Pancreas (tissue), 10 donors: ENCODE results near the gene RSRP1. TPM values are rescaled to one million over a fixed set of nuclear protein-coding genes. Genes with fewer than 3 reads are reported as not detected.
A peak's percentile ranks its signal among the peaks of the same experiment; 100 is the strongest.
"Not testable (repeated sequence)": the region's sequence is repeated elsewhere in the genome, so short reads cannot be mapped to it uniquely, and the experiment has no call there.

ENCODE experiments used
- ATAC-seq, 4 donors: fragments of 200-7000 bp; cut with Tn5 transposase; one replicate each; pipeline versions ENCODE4 v1.8.0 to v1.9.1; 2020; ENCODE audit warnings: mild to moderate bottlenecking in 4 of 4, moderate library complexity in 4 of 4
- DNase-seq, 6 donors: peaks; one replicate each; pipeline ENCODE4 v3.0.0-alpha.2; 2020
- FAIRE-seq: peaks from 2 replicates; lab custom pipeline; 2012; peaks lifted over from hg19 to GRCh38; lab: Jason Lieb, UNC
- H3K27ac ChIP-seq, 4 donors: fragments of 200-600 bp; sonication (generic); 1 replicate in 3 of 4; 2 replicates in 1 of 4; pipeline versions ENCODE4 v1.5.0 to v1.8.0; 2020
- H3K27me3 ChIP-seq, 4 donors: fragments of 200-600 bp; one replicate each; pipeline ENCODE4 v1.8.0; 2021
- H3K36me3 ChIP-seq, 3 donors: fragments of 200-600 bp; sonication (generic) in 1 of 3; one replicate each; pipeline versions ENCODE4 v1.5.0 to v1.8.0; 2020 to 2021
- H3K4me1 ChIP-seq, 3 donors: fragments of 200-600 bp; one replicate each; pipeline ENCODE4 v1.8.0; 2021
- H3K4me3 ChIP-seq, 4 donors: fragments of 200-600 bp; sonication (generic) in 2 of 4; one replicate each; pipeline versions ENCODE4 v1.5.0 to v1.8.0; 2020 to 2021
- H3K9me3 ChIP-seq, 4 donors: fragments of 200-600 bp; one replicate each; pipeline ENCODE4 v1.8.0; 2021
- CTCF ChIP-seq, 4 donors: fragments of 200-600 bp; sonication (generic) in 3 of 4; IDR thresholded peaks; one replicate each; pipeline versions ENCODE4 v1.5.0 to v1.8.0; 2021; ENCODE audit warnings: antibody characterized with exemption in 4 of 4
- WGBS, 2 donors: extraction: QIAGEN DNeasy Blood & Tissue Kit; methylation state at CpG; one replicate each; pipeline ENCODE4 v1.1.7; 2013; 5-methylcytosine and 5-hydroxymethylcytosine counted together
- intact Hi-C, 3 donors: fragments of 100-400 bp; cut with DNase I; formaldehyde crosslinking; loops; one replicate each; pipeline versions ENCODE4 v1.11.1 to v1.14.2; 2022
- polyA plus RNA-seq, 2 donors: library from polyadenylated mRNA; stranded (reverse); fragments of 200-250 nt; gene quantifications; one replicate each; pipeline ENCODE4 v1.2.3, GENCODE V29; 2013
- total RNA-seq, 6 donors: library from RNA; stranded (reverse); fragmentation: NEBNext Ultra II Directional in 4 of 6; extraction: Animal tissue kit (Norgen Biotek cat#: 25700) in 4 of 6; gene quantifications; one replicate each; pipeline versions ENCODE4 v1.2.1 to v1.2.4, GENCODE V29; 2021 to 2023
- donor health status: healthy with polysubstance abuse.
- donor health status: DM: no; HTN: no; CAD: no; lungs with moderate emphysema.
- donor health status: DM: no; HTN: no; CAD: no.
- donor health status: control.
- donor health status: control.
- donor health status: Bipolar disorder and iron deficiency.
- donor health status: DM: yes; HTN: yes; CAD: no.
- donor health status: DM: no; HTN: no; CAD: no.
- donor health status: DM: no; HTN: no; CAD: no.
- donor health status: DM: yes; HTN: yes; CAD: no.

The RSRP1 gene
- total RNA-seq = 10 to 100 TPM; 20.3 to 87.9 (median 33.7) TPM
- 100 to 1,000 TPM; 102 to 126 TPM for polyA plus RNA-seq

DNA sequence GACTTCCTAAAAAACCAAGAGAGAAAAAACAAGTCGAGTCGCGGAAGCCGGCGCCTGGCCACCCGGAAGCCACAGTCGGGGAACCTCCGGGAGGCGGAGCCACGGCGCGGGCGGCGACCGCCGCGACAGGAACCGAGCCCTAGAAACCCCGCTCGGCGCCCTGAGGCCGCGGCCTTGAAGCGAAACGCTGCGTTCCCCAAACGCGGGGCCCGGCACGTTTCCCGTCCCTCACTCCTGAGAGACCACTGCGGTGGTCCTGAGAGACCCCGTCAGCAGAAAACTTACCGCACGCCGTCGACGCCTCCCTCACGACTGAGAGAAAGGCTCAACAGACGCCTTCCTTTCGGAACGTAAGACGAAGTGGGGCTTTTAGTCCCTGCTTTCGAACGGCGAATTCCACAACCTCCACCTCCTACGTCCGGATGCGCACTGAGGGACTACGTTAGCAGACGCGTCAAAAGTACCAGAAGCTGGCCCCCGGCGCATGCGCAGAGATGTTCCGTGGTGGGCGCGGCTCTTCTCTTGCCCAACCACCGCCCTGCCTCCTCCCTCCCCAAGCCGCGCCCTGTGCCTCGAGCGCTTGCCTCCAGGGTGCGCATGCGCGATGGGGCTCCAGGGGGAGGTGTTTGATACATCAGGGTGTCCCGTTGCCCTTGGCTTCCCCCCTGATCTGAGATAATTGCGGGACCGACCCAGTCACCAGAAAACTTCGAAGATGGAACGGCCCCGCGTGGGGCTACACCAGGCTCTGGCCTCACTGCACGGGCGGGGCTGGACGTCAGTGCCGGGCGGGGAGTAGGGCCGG is at the start of gene RSRP1:
RSRP1 (minus strand) TSS at position 431 of the 805 bp plus-strand sequence. CDS start 491 bp downstream, outside the sequence.
- intact Hi-C loops = no loop called here
- DNase-seq (peak; percentile 98 to 100 (median 99)), ATAC-seq (peak; percentile 90 to 95 (median 92)), FAIRE-seq (no peak)
- WGBS, 2 donors = 0% methylated on average over 79 of the region's 79 CpGs
- Histone ChIP-seq H3K4me3 (peak within 1 kb of the TSS; percentile 68 to 98 (median 79)), H3K27ac (peak within 1 kb of the TSS; percentile 95 to 99 (median 96)), H3K36me3 (peaks cover 0 to 28% (median 16%) of the 10 kb centered on the region in 3 donors), H3K27me3 (no peaks in the 10 kb centered on the region), H3K9me3 (no peaks in the 10 kb centered on the region), H3K4me1 (peaks cover 12 to 22% (median 13%) of the 10 kb centered on the region in 3 donors)
- TF ChIP-seq CTCF (IDR thresholded peaks at IDR 0.05) = no peak

- H3K27me3 ChIP-seq, H3K4me3 ChIP-seq, H3K9me3 ChIP-seq, FAIRE-seq, intact Hi-C loops, H3K27ac ChIP-seq, H3K4me1 ChIP-seq, ATAC-seq, H3K36me3 ChIP-seq, DNase-seq: not testable (repeated sequence)
- WGBS, 2 donors = 53 to 82% methylated on average over 6 of the region's 8 CpGs
These were observed 49.2 kb upstream of the RSRP1 start for GRCh38 chr1:25296501-25296900.

GRCh38 chr1:25294889-25295826 is 47.9 kb upstream of the RSRP1 start:
- intact Hi-C loops, H3K27ac ChIP-seq, H3K4me3 ChIP-seq, FAIRE-seq, DNase-seq, H3K36me3 ChIP-seq, H3K4me1 ChIP-seq, ATAC-seq, H3K27me3 ChIP-seq, H3K9me3 ChIP-seq: not testable (repeated sequence)
- WGBS, 2 donors = 70 to 84% methylated on average over 5 of the region's 14 CpGs

GRCh38 chr1:25293426-25293825 is 46.2 kb upstream of the RSRP1 start:
- intact Hi-C loops, H3K27me3 ChIP-seq, H3K4me1 ChIP-seq, ATAC-seq, H3K4me3 ChIP-seq, H3K27ac ChIP-seq, H3K36me3 ChIP-seq, H3K9me3 ChIP-seq, DNase-seq: not testable (repeated sequence)
- 71 to 83% methylated on average over 2 of the region's 2 CpGs for WGBS, 2 donors
- FAIRE-seq = peak; percentile 45

DNA sequence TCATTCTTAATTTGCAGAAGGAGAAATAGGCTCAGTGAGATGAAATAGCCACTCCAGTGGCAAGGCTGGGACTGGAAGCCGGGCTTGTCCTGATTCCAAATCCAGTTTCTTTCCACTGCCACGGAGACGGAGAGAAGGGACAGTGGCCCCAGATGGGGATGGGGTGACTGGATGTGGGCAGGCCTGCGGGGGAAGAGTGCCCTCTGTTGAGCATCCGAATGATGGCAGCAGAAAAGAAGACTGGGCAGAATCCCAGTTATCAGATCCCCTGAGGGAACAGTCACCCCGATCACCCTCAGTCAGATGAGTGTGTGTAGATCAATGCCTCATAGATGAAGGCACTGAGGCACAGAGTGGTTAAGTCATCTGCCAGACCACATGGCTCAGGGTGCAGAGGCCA is 42.8 kb upstream of the RSRP1 start:
- intact Hi-C loops, H3K4me1 ChIP-seq, FAIRE-seq: not testable (repeated sequence)

DNA sequence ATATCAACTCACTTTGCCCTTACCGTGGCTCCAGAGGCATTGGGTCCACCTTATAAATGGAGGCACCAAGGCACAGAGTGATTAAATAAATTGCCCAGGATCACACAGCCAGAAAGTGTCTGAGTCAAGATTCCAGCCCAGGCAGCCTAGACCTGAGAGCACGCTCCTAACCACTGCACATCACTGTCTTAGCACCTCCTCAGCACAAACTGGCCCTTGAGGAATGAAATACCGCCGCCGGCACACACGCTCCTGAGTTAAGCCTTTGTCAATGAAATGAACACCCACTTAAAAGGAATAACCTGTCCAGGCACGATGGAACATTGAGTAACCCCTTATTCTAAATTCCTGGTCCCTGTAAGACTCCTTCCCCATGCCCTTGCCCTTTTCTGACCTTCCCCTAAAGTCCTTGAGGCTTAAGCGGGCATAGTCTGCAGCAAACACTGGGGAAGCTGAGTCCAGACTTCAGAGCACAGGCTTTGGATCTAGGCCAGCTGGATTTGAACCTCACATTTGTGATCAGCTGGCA is 41.4 kb upstream of the RSRP1 start:
- H3K27me3 ChIP-seq, intact Hi-C loops, ATAC-seq, H3K4me3 ChIP-seq, H3K36me3 ChIP-seq, H3K27ac ChIP-seq, H3K9me3 ChIP-seq, DNase-seq, FAIRE-seq, H3K4me1 ChIP-seq: not testable (repeated sequence)
- WGBS, 2 donors = 48 to 72% methylated on average over 2 of the region's 8 CpGs

More for the DNA sequence above, 42.8 kb upstream of the RSRP1 start:
- H3K27ac ChIP-seq, H3K36me3 ChIP-seq, H3K9me3 ChIP-seq, DNase-seq, H3K27me3 ChIP-seq, H3K4me3 ChIP-seq: not testable (repeated sequence)
- ATAC-seq = peak in 3 of 4 donors; percentile 63 to 87 (median 82)
- WGBS, 2 donors = 4 to 6% methylated on average over 5 of the region's 6 CpGs

DNA sequence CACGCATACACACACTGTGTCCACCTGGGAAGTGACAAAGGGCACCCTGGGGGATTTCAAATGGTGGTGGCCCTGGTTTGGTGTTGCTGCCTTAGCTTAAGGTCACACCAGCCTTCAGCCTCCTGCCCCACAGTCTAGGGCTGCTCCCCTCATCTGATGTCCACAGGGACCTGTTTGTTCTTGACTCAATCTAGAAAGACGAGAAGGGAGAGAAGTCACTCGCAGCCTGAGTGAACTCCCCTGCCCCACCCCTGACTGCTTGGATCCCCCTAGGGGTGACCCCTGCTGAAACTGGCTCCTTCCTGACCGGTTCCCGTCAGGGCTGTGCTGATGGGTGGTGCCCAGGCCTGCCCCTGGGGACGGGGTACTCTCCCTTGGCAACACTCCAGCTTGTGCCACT is 39.9 kb upstream of the RSRP1 start:
- H3K27me3 ChIP-seq, H3K4me1 ChIP-seq, H3K36me3 ChIP-seq, FAIRE-seq, ATAC-seq, DNase-seq, H3K9me3 ChIP-seq, H3K27ac ChIP-seq, H3K4me3 ChIP-seq, intact Hi-C loops: not testable (repeated sequence)
- 83 to 91% methylated on average over 3 to 5 of the region's 6 CpGs for WGBS, 2 donors

DNA sequence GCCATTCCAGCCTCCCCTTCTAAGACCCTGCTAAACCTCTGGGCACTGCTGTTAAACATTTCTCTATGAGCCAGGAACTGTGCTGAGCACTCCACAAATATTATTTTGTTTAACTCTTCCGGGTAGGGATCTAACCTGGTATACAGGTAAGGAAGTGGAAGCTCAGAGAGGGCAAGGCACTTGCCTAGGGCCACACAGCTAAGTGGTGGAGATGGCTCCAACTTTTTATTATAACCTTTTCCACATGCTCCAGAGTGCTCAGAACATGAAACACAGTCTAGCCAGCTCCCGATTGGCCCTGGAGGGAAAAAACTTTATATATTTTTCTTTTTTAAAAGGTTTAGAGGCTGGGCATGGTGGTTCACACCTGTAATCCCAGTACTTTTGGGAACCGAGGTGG is 38.6 kb upstream of the RSRP1 start:
- H3K36me3 ChIP-seq, H3K27me3 ChIP-seq, H3K27ac ChIP-seq, ATAC-seq, intact Hi-C loops, H3K9me3 ChIP-seq, FAIRE-seq, H3K4me3 ChIP-seq, DNase-seq, H3K4me1 ChIP-seq: not testable (repeated sequence)
- 61 to 62% methylated on average over 3 of the region's 3 CpGs for WGBS, 2 donors

- 77 to 78% methylated on average over 4 of the region's 5 CpGs for WGBS, 2 donors
- DNase-seq, H3K4me1 ChIP-seq, H3K9me3 ChIP-seq, FAIRE-seq, ATAC-seq, H3K27ac ChIP-seq, H3K36me3 ChIP-seq, H3K27me3 ChIP-seq, intact Hi-C loops, H3K4me3 ChIP-seq: not testable (repeated sequence)
These were observed 32.4 kb upstream of the RSRP1 start for GRCh38 chr1:25279693-25280111.

- H3K9me3 ChIP-seq, ATAC-seq, H3K36me3 ChIP-seq, H3K4me3 ChIP-seq, FAIRE-seq, DNase-seq, H3K4me1 ChIP-seq, intact Hi-C loops, H3K27me3 ChIP-seq, H3K27ac ChIP-seq: not testable (repeated sequence)
- WGBS, 2 donors = 59 to 83% methylated on average over 3 to 4 of the region's 8 CpGs
These were observed 31.5 kb upstream of the RSRP1 start for GRCh38 chr1:25278790-25279189.
